Measurements from ENCODE around the gene TMEM151B. TPM values are rescaled to one million over a fixed set of nuclear protein-coding genes. Genes with fewer than 3 reads are reported as not detected.

TMEM151B gene
- total RNA-seq, 3 donors from 2014 or later (not counting 1 experiment from before 2014, with no cell fraction given): not detected

GRCh38 chr6:44261581-44261980 is 8.7 kb upstream of the TMEM151B start:
- peak overlapping the region in 1 of 2 donors; percentile 98 for H3K27ac Mint-ChIP-seq
- WGBS (ENCODE audit: insufficient coverage): 92% methylated on average over 8 of the region's 8 CpGs
- H3K4me3 Mint-ChIP-seq: no peak overlapping the region
- Histone ChIP-seq H3K27ac (ENCODE audit: low read length) (peak overlapping the region; percentile 92), H3K27me3 (ENCODE audit: control insufficient read depth, insufficient read depth, low read length) (no peaks in the 10 kb centered on the region), H3K4me3 (ENCODE audit: low read length) (no peak overlapping the region), H3K9me3 (ENCODE audit: control insufficient read depth, insufficient read depth, low read length) (no peaks in the 10 kb centered on the region), H3K36me3 (ENCODE audit: control insufficient read depth, insufficient read depth, low read length) (peaks cover 23% of the 10 kb centered on the region), H3K4me1 (ENCODE audit: control insufficient read depth, insufficient read depth, low read length) (peaks cover 61% of the 10 kb centered on the region)
- ATAC-seq: no peak
- intact Hi-C loops (cut with micrococcal nuclease): no loop called here
- no peak for TF ChIP-seq CTCF (IDR thresholded peaks at IDR 0.05)
- DNase-seq: no peak
- no peaks in the 10 kb centered on the region for H3K27me3 Mint-ChIP-seq (ENCODE audit: low read depth in 2 of 2)
- H3K4me1 Mint-ChIP-seq: peaks cover 36 to 58% of the 10 kb centered on the region in 2 donors
- no peaks in the 10 kb centered on the region for H3K36me3 Mint-ChIP-seq
- no peaks in the 10 kb centered on the region for H3K9me3 Mint-ChIP-seq

- no peak for TF ChIP-seq CTCF (IDR thresholded peaks at IDR 0.05)
- ATAC-seq (no peak), DNase-seq (peak in 1 of 2 donors; percentile 61)
- Mint-ChIP-seq H3K27me3 (ENCODE audit: low read depth in 2 of 2) (no peaks in the 10 kb centered on the region), H3K27ac (peak overlapping the region; percentile 93 to 98), H3K36me3 (no peaks in the 10 kb centered on the region), H3K4me1 (peaks cover 31 to 56% of the 10 kb centered on the region in 2 donors), H3K9me3 (no peaks in the 10 kb centered on the region), H3K4me3 (peak overlapping the region; percentile 93)
- WGBS (ENCODE audit: insufficient coverage): 46% methylated on average over 7 of the region's 7 CpGs
- peak overlapping the region; percentile 92 for H3K27ac ChIP-seq (ENCODE audit: low read length)
- peaks cover 23% of the 10 kb centered on the region for H3K36me3 ChIP-seq (ENCODE audit: control insufficient read depth, insufficient read depth, low read length)
- intact Hi-C loops (cut with micrococcal nuclease): no loop called here
- H3K27me3 ChIP-seq (ENCODE audit: control insufficient read depth, insufficient read depth, low read length): no peaks in the 10 kb centered on the region
- H3K4me3 ChIP-seq (ENCODE audit: low read length): peak overlapping the region; percentile 94
- H3K4me1 ChIP-seq (ENCODE audit: control insufficient read depth, insufficient read depth, low read length): peaks cover 54% of the 10 kb centered on the region
- H3K9me3 ChIP-seq (ENCODE audit: control insufficient read depth, insufficient read depth, low read length): no peaks in the 10 kb centered on the region
Observed at GRCh38 chr6:44262467-44263353, 7.5 kb upstream of the TMEM151B start.

GRCh38 chr6:44263354-44264100 is 6.7 kb upstream of the TMEM151B start:
- Histone ChIP-seq H3K27me3 (ENCODE audit: control insufficient read depth, insufficient read depth, low read length) (peaks cover 5% of the 10 kb centered on the region), H3K27ac (ENCODE audit: low read length) (peak overlapping the region; percentile 92), H3K9me3 (ENCODE audit: control insufficient read depth, insufficient read depth, low read length) (no peaks in the 10 kb centered on the region), H3K4me1 (ENCODE audit: control insufficient read depth, insufficient read depth, low read length) (peaks cover 46% of the 10 kb centered on the region), H3K36me3 (ENCODE audit: control insufficient read depth, insufficient read depth, low read length) (peaks cover 23% of the 10 kb centered on the region), H3K4me3 (ENCODE audit: low read length) (peak overlapping the region; percentile 94)
- WGBS (ENCODE audit: insufficient coverage): 18% methylated on average over 6 of the region's 9 CpGs
- H3K36me3 Mint-ChIP-seq: no peaks in the 10 kb centered on the region
- intact Hi-C loops (cut with micrococcal nuclease): no loop called here
- DNase-seq: peak in 1 of 2 donors; percentile 82
- no peaks in the 10 kb centered on the region for H3K9me3 Mint-ChIP-seq
- H3K27me3 Mint-ChIP-seq (ENCODE audit: low read depth in 2 of 2): peaks cover 0 to under 1% of the 10 kb centered on the region in 2 donors
- TF ChIP-seq CTCF (IDR thresholded peaks at IDR 0.05): no peak
- H3K27ac Mint-ChIP-seq: peak overlapping the region; percentile 93 to 98
- peak; percentile 11 to 34 (median 30) for ATAC-seq
- H3K4me3 Mint-ChIP-seq: peak overlapping the region; percentile 93
- peaks cover 22 to 48% of the 10 kb centered on the region in 2 donors for H3K4me1 Mint-ChIP-seq

Data from natural killer cell (primary cell).